HG02840 (cell line): Measurements from ENCODE around the gene BMPR1A.
"Not testable (repeated sequence)": the region's sequence is repeated elsewhere in the genome, so short reads cannot be mapped to it uniquely, and the experiment has no call there.

ENCODE experiments used
- ATAC-seq: cut with Tn5 transposase; IDR thresholded peaks from one replicate; pipeline ENCODE4 v1.9.1; 2021; ENCODE audit warnings: mild to moderate bottlenecking, moderate library complexity, moderate number of reproducible peaks; ENCODE audit not compliant: unreplicated experiment, low FRiP score

Gene BMPR1A

DNA sequence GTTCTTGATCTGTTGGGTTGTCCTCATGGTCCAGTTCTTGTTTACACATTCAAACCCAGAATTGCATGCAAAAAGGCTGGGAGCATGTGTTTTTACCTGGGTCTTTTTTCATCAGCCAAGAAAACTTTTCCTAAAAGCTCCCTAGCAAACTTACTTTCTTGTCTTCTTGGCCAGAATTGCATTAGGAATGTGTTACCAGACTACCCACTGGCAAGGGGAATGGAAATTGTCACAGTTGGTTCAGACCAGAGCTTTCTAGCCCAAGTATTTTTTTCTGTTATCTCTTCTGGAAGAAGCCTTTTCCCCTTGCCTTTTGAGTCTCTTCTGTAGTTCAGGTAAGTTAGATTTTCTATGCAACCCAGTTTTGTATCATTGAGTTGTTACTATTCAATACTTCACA, 77.5 kb downstream of the BMPR1A start:
- no peak for ATAC-seq

GRCh38 chr10:86836044-86836443, 79.6 kb downstream of the BMPR1A start:
- ATAC-seq = no peak

- ATAC-seq = no peak
Measured at GRCh38 chr10:86837663-86838062, 81.2 kb downstream of the BMPR1A start.

GRCh38 chr10:86840498-86840897, 84.1 kb downstream of the BMPR1A start:
- no peak for ATAC-seq

DNA sequence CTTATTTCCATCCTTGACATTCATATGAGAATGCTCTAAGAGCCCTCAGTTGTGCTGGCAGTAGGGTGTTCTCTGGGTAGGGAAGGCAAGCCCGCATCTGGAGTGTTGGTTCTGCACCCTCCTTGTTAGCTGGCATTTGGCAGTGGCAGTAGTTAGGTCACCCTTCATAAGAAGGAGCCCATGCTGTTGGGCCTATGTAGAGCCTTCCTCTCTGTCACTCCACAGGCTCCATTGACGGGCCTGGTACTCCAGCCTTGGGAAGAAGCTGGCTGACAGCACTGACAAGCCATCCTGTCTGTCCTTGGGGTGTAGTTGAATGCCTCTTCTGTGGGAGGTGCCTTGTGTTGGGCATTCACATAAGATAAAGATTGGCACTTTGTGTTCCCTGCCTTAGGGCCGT, 89.7 kb downstream of the BMPR1A start:
- ATAC-seq = no peak

DNA sequence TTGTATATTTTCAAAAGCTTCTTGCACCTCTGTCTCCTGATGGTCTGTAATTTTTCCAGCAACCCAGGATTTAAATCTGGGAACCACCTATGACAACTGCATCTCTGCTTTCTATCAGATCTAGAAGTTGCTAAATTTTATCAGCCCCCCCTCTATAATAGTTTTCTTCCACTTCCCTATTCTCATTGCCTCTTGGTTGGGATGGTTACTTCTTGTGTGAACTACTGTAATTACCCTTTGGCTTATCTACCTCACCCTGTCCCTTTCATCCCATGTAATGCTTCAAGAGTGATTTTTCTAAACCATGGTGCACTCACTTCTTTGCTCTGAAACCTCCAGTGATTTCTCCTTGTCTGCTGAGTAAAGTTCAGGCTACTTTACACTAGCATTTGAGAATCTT, 92.3 kb downstream of the BMPR1A start:
- ATAC-seq = no peak

- peak; percentile 87 for ATAC-seq
Measured at GRCh38 chr10:86849181-86849894, 92.9 kb downstream of the BMPR1A start.

DNA sequence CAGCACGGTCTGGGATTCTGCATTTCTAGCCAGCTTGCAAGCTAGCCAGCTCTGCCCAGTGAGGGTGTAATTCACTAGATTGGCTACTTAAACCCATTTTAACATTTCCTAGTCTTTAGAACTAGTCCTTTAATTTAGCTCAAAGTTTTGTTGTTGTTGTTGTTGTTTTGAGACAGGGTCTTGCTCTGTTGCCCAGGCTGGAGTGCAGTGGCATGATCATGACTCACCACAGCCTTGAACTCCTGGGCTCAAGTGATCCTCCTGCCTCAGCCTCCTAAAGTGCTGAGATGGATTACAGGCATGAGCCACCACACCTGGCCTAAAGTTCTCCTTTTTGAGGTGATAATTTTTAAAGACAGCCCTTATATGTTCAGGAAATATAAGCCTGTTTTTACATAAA, 94.1 kb downstream of the BMPR1A start:
- no peak for ATAC-seq

- ATAC-seq = no peak
Measured at GRCh38 chr10:86851328-86852207, 95.1 kb downstream of the BMPR1A start.

- not testable (repeated sequence) for ATAC-seq
Measured at GRCh38 chr10:86853582-86853981, 97.2 kb downstream of the BMPR1A start.

DNA sequence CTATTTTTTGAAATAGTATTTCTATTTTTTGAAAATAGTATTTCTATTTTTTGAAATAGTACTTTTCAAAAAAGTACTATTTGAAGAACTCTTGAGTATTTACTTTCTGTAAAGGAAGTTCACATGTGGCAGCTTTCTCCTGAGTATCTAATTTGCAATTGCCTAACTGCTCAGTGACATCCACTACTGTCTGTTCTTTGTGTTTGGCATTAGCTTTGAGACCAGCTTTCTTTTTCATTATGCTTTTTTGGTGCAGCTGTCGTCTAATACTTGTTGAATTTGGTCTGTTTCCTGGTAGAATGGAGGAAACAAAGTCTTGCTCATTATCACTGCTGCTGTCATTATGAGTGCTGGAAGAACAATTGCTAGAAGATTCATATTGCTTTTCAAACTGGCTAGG, 99.1 kb downstream of the BMPR1A start:
- ATAC-seq = no peak

GRCh38 chr10:86856156-86856555, 99.7 kb downstream of the BMPR1A start:
- no peak for ATAC-seq

DNA sequence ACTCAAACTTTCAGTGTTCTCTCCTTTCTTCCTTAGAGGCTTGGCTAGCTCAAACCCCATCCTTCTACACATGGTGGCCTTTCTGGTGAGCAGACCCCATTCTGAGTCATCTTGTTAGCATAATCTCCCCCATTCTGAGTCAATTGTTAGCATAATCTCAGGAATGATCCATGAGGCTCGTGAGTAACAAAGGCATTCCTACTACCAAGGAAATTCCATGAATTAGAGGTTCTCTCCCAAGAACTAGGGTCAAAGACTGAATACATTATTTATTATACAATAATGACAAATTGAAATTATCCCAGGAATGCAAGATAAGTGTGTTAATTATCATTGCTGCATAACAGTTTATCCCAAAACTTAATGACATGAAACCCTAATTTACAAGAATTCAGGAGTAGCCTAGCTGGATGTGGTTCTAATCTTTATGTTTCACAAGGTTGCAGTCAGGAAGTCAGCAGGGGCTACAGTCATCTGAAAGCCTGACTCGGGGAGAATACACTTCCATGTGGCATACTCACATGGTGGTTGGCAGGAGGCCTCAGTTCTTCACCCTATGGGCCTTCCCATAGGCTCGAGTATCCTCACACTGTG, 100.8 kb downstream of the BMPR1A start:
- ATAC-seq = no peak

DNA sequence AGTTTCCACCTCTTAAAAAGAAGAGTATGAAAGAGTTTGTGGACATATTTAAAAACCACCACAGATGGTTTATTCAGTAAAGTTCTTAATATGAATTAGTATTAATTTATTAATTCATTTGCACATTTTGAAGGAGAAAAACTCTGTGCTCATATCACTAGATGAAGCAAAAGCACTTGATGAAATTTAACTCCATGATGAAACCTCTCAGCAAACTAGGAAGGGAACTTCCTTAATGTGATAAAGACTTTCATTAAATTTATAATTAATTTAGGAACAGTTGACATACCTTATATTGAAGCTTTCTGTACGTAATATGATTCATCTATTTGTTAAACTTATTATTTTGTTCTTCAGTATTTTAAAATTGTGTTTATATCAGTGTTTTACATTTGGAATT, 101.6 kb downstream of the BMPR1A start:
- no peak for ATAC-seq

DNA sequence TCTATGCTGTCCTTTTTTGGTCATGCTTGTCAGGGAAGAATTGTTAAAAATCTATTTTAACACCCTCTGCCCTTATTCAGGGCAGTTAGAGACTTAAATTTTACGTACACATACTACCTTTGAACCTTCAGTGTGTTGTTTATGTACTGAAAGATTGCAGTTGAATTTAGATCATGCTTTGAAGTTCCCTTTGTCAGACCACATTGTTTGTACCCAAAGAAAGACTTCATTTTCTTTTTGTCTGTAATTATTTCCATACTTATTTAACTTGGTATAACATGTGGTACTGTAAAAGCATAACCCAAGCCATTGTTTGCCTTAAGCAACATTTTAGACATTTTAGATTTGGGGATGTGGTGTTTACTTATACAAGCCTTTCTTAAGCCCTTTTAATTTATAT, 104.9 kb downstream of the BMPR1A start:
- no peak for ATAC-seq

GRCh38 chr10:86862373-86862772, 106.0 kb downstream of the BMPR1A start:
- no peak for ATAC-seq

DNA sequence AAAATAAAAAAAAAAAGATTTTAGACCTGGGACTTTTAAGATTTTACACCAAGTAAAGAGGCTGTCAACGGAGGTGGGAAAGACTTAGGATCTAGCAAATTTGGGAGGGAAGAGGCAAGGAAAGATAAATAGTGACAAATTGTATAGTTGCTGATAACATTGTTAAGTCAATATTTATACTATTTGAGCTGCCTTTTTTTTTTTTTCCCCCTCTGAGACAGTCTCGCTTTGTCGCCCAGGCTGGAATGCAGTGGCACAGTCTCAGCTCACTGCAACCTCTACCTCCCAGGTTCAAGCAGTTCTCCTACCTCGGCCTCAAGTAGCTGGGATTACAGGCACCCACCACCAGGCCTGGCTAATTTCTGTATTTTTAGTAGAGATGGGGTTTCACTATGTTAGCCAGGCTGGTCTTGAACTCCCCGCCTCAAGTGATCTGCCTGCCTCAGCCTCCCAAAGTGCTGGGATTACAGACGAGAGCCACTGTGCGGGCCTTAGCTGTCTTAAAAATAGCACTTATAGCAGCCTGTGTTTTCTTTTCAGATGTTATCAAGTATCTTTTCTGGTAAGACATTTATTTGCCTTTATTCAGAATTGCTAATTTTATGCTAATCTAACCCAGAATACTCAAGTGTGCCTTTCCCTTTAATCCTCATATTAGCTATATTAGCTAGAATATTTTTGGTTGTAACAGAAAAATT, 106.5 kb downstream of the BMPR1A start:
- no peak for ATAC-seq

DNA sequence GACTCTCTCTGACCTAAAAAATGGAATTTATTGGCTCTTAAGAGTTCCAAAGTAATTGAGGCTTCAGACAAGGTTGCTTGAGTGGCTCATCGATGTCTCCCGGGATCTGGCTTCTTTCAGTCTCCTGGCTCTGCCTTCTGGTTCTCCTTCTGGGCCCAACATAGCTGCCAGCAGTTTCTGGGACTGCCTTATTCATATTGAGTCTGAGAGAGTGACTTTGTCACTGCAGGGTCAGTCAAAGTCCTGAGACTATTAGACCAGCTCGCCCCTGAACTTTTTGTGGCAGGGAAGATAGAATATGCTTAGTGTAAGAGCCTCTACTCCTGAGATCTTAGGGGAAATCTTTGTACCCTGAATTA, 107.0 kb downstream of the BMPR1A start:
- no peak for ATAC-seq

DNA sequence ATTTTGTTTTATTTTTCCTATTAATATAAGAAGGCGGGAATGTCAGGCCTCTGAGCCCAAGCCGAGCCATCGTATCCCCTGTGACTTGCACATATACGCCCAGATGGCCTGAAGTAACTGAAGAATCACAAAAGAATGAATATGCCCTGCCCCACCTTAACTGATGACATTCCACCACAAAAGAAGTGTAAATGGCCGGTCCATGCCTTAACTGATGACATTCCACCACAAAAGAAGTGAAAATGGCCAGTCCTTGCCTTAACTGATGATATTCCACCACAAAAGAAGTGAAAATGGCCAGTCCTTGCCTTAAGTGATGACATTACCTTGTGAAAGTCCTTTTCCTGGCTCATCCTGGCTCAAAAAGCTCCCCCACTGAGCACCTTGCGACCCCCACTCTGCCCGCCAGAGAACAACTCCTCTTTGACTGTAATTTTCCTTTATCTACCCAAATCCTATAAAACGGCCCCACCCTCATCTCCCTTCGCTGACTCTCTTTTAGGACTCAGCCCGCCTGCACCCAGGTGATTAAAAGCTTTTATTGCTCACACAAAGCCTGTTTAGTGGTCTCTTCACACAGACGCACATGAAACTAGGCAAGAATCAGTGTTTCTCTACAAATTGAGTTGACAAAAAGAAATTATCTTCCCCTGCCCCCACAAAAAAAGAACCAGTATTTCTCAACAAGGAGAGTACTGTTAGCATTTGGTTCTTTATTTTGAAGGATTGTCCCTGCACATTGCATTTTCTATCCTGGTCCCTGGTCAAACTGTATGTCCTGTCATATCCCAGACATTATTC, 108.8 kb downstream of the BMPR1A start:
- ATAC-seq = not testable (repeated sequence)

DNA sequence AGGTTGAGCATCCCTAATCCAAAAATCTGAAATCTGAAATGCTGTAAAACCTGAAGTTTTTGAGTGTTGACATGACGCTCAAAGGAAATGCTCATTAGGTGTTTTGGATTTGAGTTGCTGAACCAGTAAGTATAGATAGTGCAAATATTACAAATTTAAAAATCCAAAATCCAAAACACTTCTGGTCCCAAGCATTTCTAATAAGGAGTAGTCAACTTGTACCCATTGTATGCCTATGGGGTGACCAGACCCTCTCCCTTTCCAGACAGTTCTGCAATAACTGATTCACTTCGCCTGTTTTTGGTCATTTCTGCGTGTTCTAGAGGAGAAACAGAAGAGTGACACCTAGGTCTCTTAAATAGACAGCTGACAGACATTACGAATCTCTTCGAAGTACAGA, 110.7 kb downstream of the BMPR1A start:
- ATAC-seq = no peak
